ENCODE measurements around the gene ELN. TPM values are rescaled to one million over a fixed set of nuclear protein-coding genes. Genes with fewer than 3 reads are reported as not detected.
"Not testable (repeated sequence)": the region's sequence is repeated elsewhere in the genome, so short reads cannot be mapped to it uniquely, and the experiment has no call there.

Gene ELN
- polyA plus RNA-seq, 1 donor (not counting 4 experiments of a cell fraction or from before 2014, with no cell fraction given): not detected

- Histone ChIP-seq H3K9ac (ENCODE audit: control insufficient read depth, extremely low read depth, insufficient read depth, low read length) (no peak overlapping the region), H3K36me3 (ENCODE audit: control insufficient read depth in 2 of 2, extremely low read depth in 1 of 2, insufficient read depth in 2 of 2, low read length in 2 of 2) (no peaks in the 10 kb centered on the region), H3K9me3 (ENCODE audit: control insufficient read depth, low read depth, low read length) (no peaks in the 10 kb centered on the region), H3K27me3 (ENCODE audit: control insufficient read depth, extremely low read depth, insufficient read depth, low read length) (no peaks in the 10 kb centered on the region), H3K4me3 (ENCODE audit: control insufficient read depth in 2 of 3, extremely low read depth in 1 of 3, insufficient read depth in 2 of 3, low read depth in 1 of 3, low read length in 3 of 3) (no peak overlapping the region), H2AFZ (ENCODE audit: control insufficient read depth, low read length) (no peak overlapping the region), H4K20me1 (ENCODE audit: control insufficient read depth, extremely low read depth, insufficient read depth, low read length) (no peaks in the 10 kb centered on the region), H3K9me1 (ENCODE audit: control insufficient read depth, extremely low read depth, insufficient read depth, low read length) (no peaks in the 10 kb centered on the region), H3K27ac (ENCODE audit: control insufficient read depth, insufficient read depth, low read length) (no peak overlapping the region), H3K79me2 (ENCODE audit: control insufficient read depth, insufficient read depth, low read length) (no peaks in the 10 kb centered on the region), H3K4me2 (ENCODE audit: control insufficient read depth, extremely low read depth, insufficient read depth, low read depth, low read length) (no peak overlapping the region), H3K4me1 (ENCODE audit: control insufficient read depth, extremely low read depth, insufficient read depth, low read length) (peaks cover 11% of the 10 kb centered on the region)
- TF ChIP-seq CTCF (optimal IDR thresholded peaks at IDR 0.05 in 1 of 3, IDR thresholded peaks at IDR 0.05 in 1 of 3, conservative IDR thresholded peaks at IDR 0.05 in 1 of 3; ENCODE audit: extremely low read depth in 1 of 3, insufficient read depth in 2 of 3, low read length in 3 of 3): no peak
- no peak for TF ChIP-seq EZH2 (IDR thresholded peaks at IDR 0.05; ENCODE audit: low read length)
- FAIRE-seq (no peak), DNase-seq (ENCODE audit: low read depth, low spot score) (no peak)
- dilution Hi-C loops (cut with MboI; ENCODE audit: extremely low pct_ligation_motif_present, low sequenced_read_pairs): no loop called here
These were observed 18.3 kb upstream of the ELN start for GRCh38 chr7:74009719-74010118.

- no peak overlapping the region for H3K9ac ChIP-seq (ENCODE audit: control insufficient read depth, extremely low read depth, insufficient read depth, low read length)
- no peak for DNase-seq (ENCODE audit: low read depth, low spot score)
These were observed 17.6 kb upstream of the ELN start for GRCh38 chr7:74010407-74010806.

GRCh38 chr7:74011421-74011820, 16.6 kb upstream of the ELN start:
- H3K9me1 ChIP-seq (ENCODE audit: control insufficient read depth, extremely low read depth, insufficient read depth, low read length); H3K36me3 ChIP-seq (ENCODE audit: control insufficient read depth in 2 of 2, extremely low read depth in 1 of 2, insufficient read depth in 2 of 2, low read length in 2 of 2); H4K20me1 ChIP-seq (ENCODE audit: control insufficient read depth, extremely low read depth, insufficient read depth, low read length); H3K9me3 ChIP-seq (ENCODE audit: control insufficient read depth, low read depth, low read length); H3K4me2 ChIP-seq (ENCODE audit: control insufficient read depth, extremely low read depth, insufficient read depth, low read depth, low read length); H3K79me2 ChIP-seq (ENCODE audit: control insufficient read depth, insufficient read depth, low read length); H3K27ac ChIP-seq (ENCODE audit: control insufficient read depth, insufficient read depth, low read length); H2AFZ ChIP-seq (ENCODE audit: control insufficient read depth, low read length); DNase-seq (ENCODE audit: low read depth, low spot score); H3K4me3 ChIP-seq (ENCODE audit: control insufficient read depth in 2 of 3, extremely low read depth in 1 of 3, insufficient read depth in 2 of 3, low read depth in 1 of 3, low read length in 3 of 3); H3K27me3 ChIP-seq (ENCODE audit: control insufficient read depth, extremely low read depth, insufficient read depth, low read length); H3K9ac ChIP-seq (ENCODE audit: control insufficient read depth, extremely low read depth, insufficient read depth, low read length); dilution Hi-C loops (cut with MboI; ENCODE audit: extremely low pct_ligation_motif_present, low sequenced_read_pairs); FAIRE-seq: not testable (repeated sequence)
- peaks cover 11% of the 10 kb centered on the region for H3K4me1 ChIP-seq (ENCODE audit: control insufficient read depth, extremely low read depth, insufficient read depth, low read length)

More at GRCh38 chr7:74010407-74010806, 17.6 kb upstream of the ELN start:
- TF ChIP-seq CTCF (optimal IDR thresholded peaks at IDR 0.05 in 1 of 3, IDR thresholded peaks at IDR 0.05 in 1 of 3, conservative IDR thresholded peaks at IDR 0.05 in 1 of 3; ENCODE audit: extremely low read depth in 1 of 3, insufficient read depth in 2 of 3, low read length in 3 of 3) (no peak), EZH2 (IDR thresholded peaks at IDR 0.05; ENCODE audit: low read length) (no peak)
- Histone ChIP-seq H3K4me2 (ENCODE audit: control insufficient read depth, extremely low read depth, insufficient read depth, low read depth, low read length) (no peak overlapping the region), H3K4me3 (ENCODE audit: control insufficient read depth in 2 of 3, extremely low read depth in 1 of 3, insufficient read depth in 2 of 3, low read depth in 1 of 3, low read length in 3 of 3) (no peak overlapping the region), H3K9me3 (ENCODE audit: control insufficient read depth, low read depth, low read length) (no peaks in the 10 kb centered on the region), H3K9me1 (ENCODE audit: control insufficient read depth, extremely low read depth, insufficient read depth, low read length) (no peaks in the 10 kb centered on the region), H3K79me2 (ENCODE audit: control insufficient read depth, insufficient read depth, low read length) (no peaks in the 10 kb centered on the region), H3K27me3 (ENCODE audit: control insufficient read depth, extremely low read depth, insufficient read depth, low read length) (no peaks in the 10 kb centered on the region), H3K4me1 (ENCODE audit: control insufficient read depth, extremely low read depth, insufficient read depth, low read length) (peaks cover 11% of the 10 kb centered on the region), H3K36me3 (ENCODE audit: control insufficient read depth in 2 of 2, extremely low read depth in 1 of 2, insufficient read depth in 2 of 2, low read length in 2 of 2) (no peaks in the 10 kb centered on the region), H2AFZ (ENCODE audit: control insufficient read depth, low read length) (no peak overlapping the region), H3K27ac (ENCODE audit: control insufficient read depth, insufficient read depth, low read length) (no peak overlapping the region), H4K20me1 (ENCODE audit: control insufficient read depth, extremely low read depth, insufficient read depth, low read length) (no peaks in the 10 kb centered on the region)
- dilution Hi-C loops (cut with MboI; ENCODE audit: extremely low pct_ligation_motif_present, low sequenced_read_pairs): no loop called here
- FAIRE-seq: no peak
